GM18868 (cell line): ENCODE data around the gene KLF7.

Experiments used
- ATAC-seq: cut with Tn5 transposase; IDR thresholded peaks from one replicate; pipeline ENCODE4 v1.9.1; 2021; ENCODE audit warnings: mild to moderate bottlenecking, moderate library complexity; ENCODE audit not compliant: unreplicated experiment

KLF7 gene

GRCh38 chr2:207129821-207130220, 35.9 kb downstream of the KLF7 start:
- ATAC-seq, result no peak

GRCh38 chr2:207128867-207129266, 36.9 kb downstream of the KLF7 start:
- no peak for ATAC-seq

- ATAC-seq, result no peak
Measured at GRCh38 chr2:207126724-207127308, 38.9 kb downstream of the KLF7 start.

GRCh38 chr2:207123776-207124391, 41.9 kb downstream of the KLF7 start:
- ATAC-seq, result no peak

GRCh38 chr2:207123335-207123744, 42.4 kb downstream of the KLF7 start:
- peak; percentile 65 for ATAC-seq

- no peak for ATAC-seq
Measured at GRCh38 chr2:207122651-207123334, 43.0 kb downstream of the KLF7 start.

- no peak for ATAC-seq
Measured at GRCh38 chr2:207121784-207122183, 44.0 kb downstream of the KLF7 start.

GRCh38 chr2:207119048-207119447, 46.7 kb downstream of the KLF7 start:
- ATAC-seq, result no peak

GRCh38 chr2:207117668-207118067, 48.1 kb downstream of the KLF7 start:
- ATAC-seq, result no peak

GRCh38 chr2:207115715-207116364, 49.9 kb downstream of the KLF7 start:
- no peak for ATAC-seq

GRCh38 chr2:207113414-207113813, 52.3 kb downstream of the KLF7 start:
- no peak for ATAC-seq

- ATAC-seq, result no peak
Measured at GRCh38 chr2:207112785-207113184, 53.0 kb downstream of the KLF7 start.

- ATAC-seq, result no peak
Measured at GRCh38 chr2:207112383-207112782, 53.4 kb downstream of the KLF7 start.

- ATAC-seq, result no peak
Measured at GRCh38 chr2:207111757-207112156, 54.0 kb downstream of the KLF7 start.

- no peak for ATAC-seq
Measured at GRCh38 chr2:207110715-207111114, 55.0 kb downstream of the KLF7 start.

- no peak for ATAC-seq
Measured at GRCh38 chr2:207110310-207110709, 55.4 kb downstream of the KLF7 start.

GRCh38 chr2:207109768-207110167, 56.0 kb downstream of the KLF7 start:
- no peak for ATAC-seq

- ATAC-seq, result no peak
Measured at GRCh38 chr2:207108440-207108839, 57.3 kb downstream of the KLF7 start.

- no peak for ATAC-seq
Measured at GRCh38 chr2:207107551-207107950, 58.2 kb downstream of the KLF7 start.

- ATAC-seq, result no peak
Measured at GRCh38 chr2:207107131-207107530, 58.6 kb downstream of the KLF7 start.

GRCh38 chr2:207103132-207103531, 62.6 kb downstream of the KLF7 start:
- no peak for ATAC-seq

GRCh38 chr2:207101984-207102383, 63.8 kb downstream of the KLF7 start:
- no peak for ATAC-seq
